Hepatic stellate cell (primary cell): ENCODE results near the gene GPR55.
A peak's percentile ranks its signal among the peaks of the same experiment; 100 is the strongest.
"Not testable (repeated sequence)": the region's sequence is repeated elsewhere in the genome, so short reads cannot be mapped to it uniquely, and the experiment has no call there.

Experiments
- DNase-seq: peaks from one replicate; pipeline ENCODE4 v3.0.0; 2011; ENCODE audit warnings: low spot score

Gene GPR55, protein sequence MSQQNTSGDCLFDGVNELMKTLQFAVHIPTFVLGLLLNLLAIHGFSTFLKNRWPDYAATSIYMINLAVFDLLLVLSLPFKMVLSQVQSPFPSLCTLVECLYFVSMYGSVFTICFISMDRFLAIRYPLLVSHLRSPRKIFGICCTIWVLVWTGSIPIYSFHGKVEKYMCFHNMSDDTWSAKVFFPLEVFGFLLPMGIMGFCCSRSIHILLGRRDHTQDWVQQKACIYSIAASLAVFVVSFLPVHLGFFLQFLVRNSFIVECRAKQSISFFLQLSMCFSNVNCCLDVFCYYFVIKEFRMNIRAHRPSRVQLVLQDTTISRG

GRCh38 chr2:230924470-230925341 lies at the start of gene GPR55:
TSS of gene GPR55 (minus strand) at chr2:230925242. CDS start at chr2:230910962, 14,280 bp downstream.
- no peak for DNase-seq

GRCh38 chr2:230974096-230974913 lies 49.3 kb upstream of the GPR55 start:
- DNase-seq = peak; percentile 40

DNA sequence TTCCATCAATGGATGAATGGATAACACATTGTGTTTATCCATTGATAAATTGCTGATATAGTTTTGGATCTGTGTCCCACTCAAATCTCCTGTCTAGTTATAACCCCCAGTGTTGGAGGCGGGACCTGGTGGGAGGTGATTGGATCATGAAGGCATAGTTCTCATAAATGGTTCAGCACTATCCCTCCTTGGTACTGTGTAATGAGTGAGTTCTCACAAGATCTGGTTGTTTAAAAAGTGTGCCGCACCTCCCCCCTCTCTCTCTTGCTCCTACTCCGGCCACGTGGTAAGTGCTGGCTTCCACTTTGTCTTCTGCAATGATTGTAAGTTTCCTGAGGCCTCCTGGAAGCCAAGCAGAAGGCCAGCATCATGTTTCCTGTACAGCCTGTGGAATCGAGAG lies 47.0 kb upstream of the GPR55 start:
- no peak for DNase-seq

- DNase-seq = no peak
These were observed 44.6 kb upstream of the GPR55 start for GRCh38 chr2:230969659-230970015.

- DNase-seq = no peak
These were observed 44.0 kb upstream of the GPR55 start for GRCh38 chr2:230968921-230969658.

DNA sequence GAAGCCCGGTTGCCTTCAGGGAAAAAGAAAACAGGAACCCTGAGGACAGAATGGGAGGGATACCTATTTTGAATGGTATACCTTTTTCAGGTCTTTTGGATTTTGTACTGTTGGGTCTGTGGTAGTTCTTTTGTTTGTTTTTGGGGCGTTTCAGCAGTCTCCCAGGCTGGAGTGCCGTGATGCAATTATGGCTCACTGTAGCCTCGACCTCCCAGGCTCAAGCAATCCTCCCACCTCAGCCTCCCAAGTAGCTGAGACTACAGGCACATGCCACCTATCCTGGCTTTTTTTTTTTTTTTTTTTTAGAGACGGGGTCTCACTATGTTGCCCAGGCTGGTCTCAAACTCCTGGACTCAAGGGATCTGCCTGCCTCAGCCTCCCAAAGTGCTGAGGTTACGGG lies 43.3 kb upstream of the GPR55 start:
- DNase-seq = not testable (repeated sequence)

- no peak for DNase-seq
These were observed 42.1 kb upstream of the GPR55 start for GRCh38 chr2:230967113-230967512.

GRCh38 chr2:230964136-230964730 lies 39.2 kb upstream of the GPR55 start:
- DNase-seq = no peak

DNA sequence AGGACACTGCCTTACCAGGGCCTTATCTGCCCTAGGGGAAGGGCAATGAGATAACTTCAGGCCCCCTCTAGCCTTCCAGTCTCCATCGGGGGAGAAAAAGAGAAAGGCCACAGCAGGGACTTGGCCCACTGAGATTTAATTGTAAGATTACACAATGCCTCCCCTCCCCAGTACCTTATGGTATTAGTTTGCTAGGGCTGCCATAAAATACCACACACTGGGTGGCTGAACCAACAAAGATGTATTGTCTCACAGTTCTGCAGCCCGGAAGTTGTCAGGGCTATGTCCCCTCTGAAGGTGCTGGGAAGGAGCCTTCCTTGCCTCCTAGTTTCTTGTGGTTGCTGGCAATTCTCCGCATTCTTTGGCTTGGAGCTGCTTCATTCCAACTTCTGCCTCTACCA lies 36.0 kb upstream of the GPR55 start:
- DNase-seq = no peak

DNA sequence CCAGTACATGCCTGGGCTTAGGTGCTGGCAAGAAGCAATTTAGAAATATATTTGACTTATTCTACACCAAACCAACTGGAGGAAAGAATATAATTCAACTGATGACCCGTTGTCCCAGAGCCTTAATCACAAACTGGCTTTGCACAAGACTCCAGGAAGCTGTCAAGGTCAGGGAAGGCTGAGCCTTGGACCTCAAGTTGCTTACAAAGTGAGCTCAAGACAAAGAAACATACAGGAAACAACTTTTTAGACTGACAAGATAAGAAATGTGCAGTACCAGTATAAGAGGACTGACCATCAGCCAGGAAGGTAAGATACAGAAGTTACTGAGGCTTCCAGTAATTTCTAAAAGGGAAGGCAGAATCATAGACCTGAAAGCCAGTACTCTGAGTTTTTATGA lies 35.0 kb upstream of the GPR55 start:
- DNase-seq = no peak

DNA sequence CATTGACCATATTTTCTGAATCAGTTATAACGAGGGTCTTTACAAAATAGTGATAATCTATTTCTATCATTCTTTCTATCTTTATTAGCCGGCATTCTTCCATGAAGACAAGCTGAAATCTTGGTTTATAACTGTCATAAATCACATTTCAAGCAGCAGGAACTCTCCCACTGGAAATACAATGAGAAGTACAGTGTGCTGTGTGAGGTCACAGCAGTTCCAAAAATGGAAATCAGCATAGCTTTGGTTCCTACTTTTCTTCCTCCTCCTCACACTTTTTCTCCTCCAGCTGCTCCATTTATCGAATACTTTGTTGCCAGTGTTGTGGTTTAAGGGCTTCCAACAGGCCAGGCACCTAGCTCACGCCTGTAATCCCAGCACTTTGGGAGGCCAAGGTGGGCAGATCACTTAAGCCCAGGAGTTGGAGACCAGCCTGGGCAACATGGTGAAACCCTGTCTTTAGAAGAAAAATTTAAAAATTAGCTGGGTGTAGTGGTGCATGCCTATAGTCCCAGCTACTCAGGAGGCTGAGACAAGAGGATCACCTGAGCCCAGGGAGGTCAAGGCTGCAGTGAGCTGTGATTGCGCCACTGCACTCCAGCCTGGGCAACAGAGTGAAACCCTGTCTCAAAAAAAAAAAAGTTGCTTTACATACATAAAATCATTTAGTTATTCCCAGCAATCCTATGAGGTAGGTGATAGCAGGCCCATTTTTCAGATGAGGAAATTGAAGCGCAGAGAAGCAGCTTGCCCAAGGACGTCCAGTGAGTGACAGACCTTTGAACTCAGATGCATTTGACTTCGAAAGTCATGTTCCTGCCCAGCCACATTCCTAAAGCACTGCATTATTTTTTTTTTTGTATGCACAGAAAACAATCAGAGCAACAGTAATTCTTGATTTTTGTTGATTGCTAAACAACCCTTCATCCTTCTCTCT lies 34.0 kb upstream of the GPR55 start:
- DNase-seq = no peak

DNA sequence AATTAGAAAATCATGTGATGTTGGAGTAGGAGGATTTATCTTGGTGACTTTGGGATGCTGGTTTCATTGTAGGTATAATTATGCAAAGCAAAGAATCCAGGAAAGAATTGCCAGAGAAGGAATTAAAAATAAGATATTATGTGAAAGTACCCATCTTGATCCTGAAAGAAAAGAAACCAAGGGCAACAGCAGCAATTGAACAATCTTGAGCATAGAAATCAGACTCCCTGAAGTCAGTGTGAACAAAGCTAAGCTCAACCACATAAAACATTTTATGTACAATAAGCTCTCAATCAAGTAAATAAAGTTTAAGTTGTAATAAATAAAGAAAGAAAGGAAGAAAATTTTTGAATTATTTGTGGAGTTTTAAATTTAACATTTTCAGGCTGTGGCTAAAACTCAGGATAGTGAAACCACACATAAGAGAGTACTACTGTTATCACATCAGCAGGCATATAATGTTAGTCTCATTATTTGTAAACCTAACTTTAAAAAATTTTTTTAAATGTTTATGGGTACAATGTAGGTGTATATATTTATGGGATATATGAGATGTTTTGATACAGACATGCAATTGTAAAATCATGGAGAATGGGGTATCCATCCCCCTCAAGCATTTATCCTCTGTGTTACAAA lies 32.8 kb upstream of the GPR55 start:
- DNase-seq = no peak

- DNase-seq = no peak
These were observed 32.0 kb upstream of the GPR55 start for GRCh38 chr2:230956827-230957755.

DNA sequence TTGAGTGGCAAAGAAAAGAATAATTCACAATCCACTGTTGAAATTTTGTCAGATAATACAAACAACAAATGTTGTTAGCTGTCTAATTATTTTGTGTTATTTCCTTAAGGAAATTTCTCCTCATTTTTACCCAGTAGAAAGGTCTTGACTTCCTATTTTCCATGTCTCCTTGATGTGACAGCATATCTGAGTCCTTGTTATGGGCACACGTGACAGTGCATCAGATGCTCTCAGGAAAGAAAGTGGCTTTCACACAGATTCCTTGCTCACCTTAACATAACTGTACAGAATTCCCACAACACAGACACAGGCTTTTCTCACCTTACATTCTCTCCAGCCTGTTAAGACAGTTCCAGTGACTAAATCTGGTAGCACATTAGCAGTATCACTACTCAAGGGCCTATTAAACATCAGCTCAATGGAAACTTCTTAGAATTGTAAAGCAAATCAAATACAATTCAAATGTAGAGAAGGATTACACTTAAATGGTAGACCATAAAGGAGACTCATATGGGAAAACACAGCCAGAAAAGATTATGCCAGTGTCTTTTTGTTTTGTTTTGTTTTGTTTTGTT lies 30.2 kb upstream of the GPR55 start:
- no peak for DNase-seq

DNA sequence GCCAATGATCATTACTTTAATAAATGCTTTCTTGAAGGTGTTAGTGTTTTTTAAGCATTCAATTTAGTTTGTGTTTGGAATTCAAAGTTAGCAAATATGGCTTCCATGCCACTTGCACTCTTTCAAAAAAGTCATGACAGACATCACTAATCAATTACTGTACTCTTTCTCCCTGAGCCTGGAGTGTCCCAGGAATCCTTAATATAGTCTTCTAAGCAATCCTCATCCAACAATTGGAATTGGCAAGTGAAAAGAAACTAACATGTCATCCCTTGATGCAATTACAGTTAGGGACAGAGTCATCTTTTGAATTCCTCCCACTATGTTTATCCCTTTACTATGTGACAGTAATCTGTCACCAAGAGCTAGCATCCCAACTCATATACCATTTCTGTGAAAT lies 29.7 kb upstream of the GPR55 start:
- DNase-seq = no peak

DNA sequence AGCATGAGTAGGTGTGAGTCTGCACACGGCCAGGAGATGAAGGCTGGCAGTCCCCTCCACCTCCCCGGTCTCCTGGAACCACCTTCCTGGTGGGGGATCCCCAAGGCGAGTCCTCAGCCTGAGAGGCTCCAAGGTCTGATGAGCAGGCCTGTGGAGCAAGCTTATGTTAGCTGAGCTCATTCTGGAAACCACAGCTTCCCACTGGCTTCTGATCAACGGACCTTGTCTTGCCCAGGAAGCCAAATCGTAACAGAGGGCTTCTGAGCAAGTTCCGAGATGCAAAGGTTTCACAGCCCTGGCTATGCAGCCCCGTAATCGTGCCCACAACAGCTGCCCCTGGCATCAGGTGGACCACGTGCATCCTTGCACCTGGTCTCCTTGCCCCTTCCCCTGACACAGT lies 28.8 kb upstream of the GPR55 start:
- DNase-seq = no peak

GRCh38 chr2:230952226-230952956 lies 27.3 kb upstream of the GPR55 start:
- DNase-seq = no peak

- DNase-seq = no peak
These were observed 26.4 kb upstream of the GPR55 start for GRCh38 chr2:230951396-230951795.
